HEK293 (cell line): ENCODE measurements around the gene NCOA7.

Source experiments
- CTCF ChIA-PET: fragments of 350-600 bp; formaldehyde crosslinking; extraction: SDS; loops from one replicate; lab custom pipeline; 2021; ENCODE audit warnings: antibody characterized with exemption; lab: Yijun Ruan, JAX
- POLR2A ChIA-PET: fragments of 300-600 bp; formaldehyde crosslinking; extraction: SDS; loops from one replicate; lab custom pipeline; 2020; ENCODE audit warnings: antibody characterized with exemption, inconsistent platforms; lab: Yijun Ruan, JAX
- H3K27ac ChIP-seq: fragments of 200-500 bp; sonication (Bioruptor generic); 2 replicates; pipeline ENCODE4 v1.5.1; 2014; ENCODE audit warnings: low read depth, low read length, control low read depth, inconsistent platforms; ENCODE audit errors: extremely low read depth
- H3K36me3 ChIP-seq, 2 experiments: fragments of 200-500 bp in 1 of 2; sonication (Bioruptor generic) in 1 of 2; 1 replicate in 1 of 2; 2 replicates in 1 of 2; pipeline ENCODE4 v1.5.1; 2014 to 2017; ENCODE audit warnings: inconsistent platforms in 2 of 2, low read length in 2 of 2; ENCODE audit not compliant: control insufficient read depth in 2 of 2, insufficient read depth in 1 of 2
- H3K4me1 ChIP-seq: fragments of 200-500 bp; sonication (Bioruptor generic); 2 replicates; pipeline ENCODE4 v1.5.1; 2014; ENCODE audit warnings: mild to moderate bottlenecking, low read length, inconsistent platforms; ENCODE audit not compliant: control insufficient read depth, insufficient read depth
- H3K4me3 ChIP-seq: 2 replicates; pipeline ENCODE4 v1.5.1; 2011; ENCODE audit warnings: low read depth, mild to moderate bottlenecking, control low read depth, low read length, moderate library complexity
- H3K9me3 ChIP-seq: fragments of 200-500 bp; sonication (Bioruptor generic); 2 replicates; pipeline ENCODE4 v1.5.1; 2014; ENCODE audit warnings: low read depth, low read length, inconsistent platforms; ENCODE audit not compliant: control insufficient read depth, insufficient read depth
- KLF1 ChIP-seq: fragments of 450-650 bp; formaldehyde crosslinking; IDR thresholded peaks from 2 replicates; pipeline ENCODE4 v1.5.1; 2016; ENCODE audit warnings: missing biosample characterization, missing genetic modification characterization
- KLF7 ChIP-seq: fragments of 450-650 bp; formaldehyde crosslinking; IDR thresholded peaks from 2 replicates; pipeline ENCODE4 v1.5.1; 2016; ENCODE audit warnings: missing biosample characterization, missing genetic modification characterization, borderline replicate concordance
- ZBTB17 ChIP-seq: fragments of 450-650 bp; formaldehyde crosslinking; IDR thresholded peaks from 2 replicates; pipeline ENCODE4 v1.5.1; 2016; ENCODE audit warnings: missing biosample characterization, missing genetic modification characterization
- ZBTB48 ChIP-seq: fragments of 450-650 bp; formaldehyde crosslinking; IDR thresholded peaks from 2 replicates; pipeline ENCODE4 v1.5.1; 2016; ENCODE audit warnings: missing biosample characterization, missing genetic modification characterization
- ZNF335 ChIP-seq: fragments of 450-650 bp; formaldehyde crosslinking; conservative IDR thresholded peaks from 2 replicates; pipeline ENCODE4 v1.5.1; 2016; ENCODE audit warnings: missing biosample characterization, missing genetic modification characterization
- ZNF416 ChIP-seq: fragments of 450-650 bp; formaldehyde crosslinking; IDR thresholded peaks from 2 replicates; pipeline ENCODE4 v1.5.1; 2016; ENCODE audit warnings: missing biosample characterization, missing genetic modification characterization
- ZNF660 ChIP-seq: fragments of 450-650 bp; IDR thresholded peaks from 2 replicates; pipeline ENCODE4 v1.5.1; 2018; ENCODE audit warnings: missing biosample characterization, mild to moderate bottlenecking, missing genetic modification characterization
- ZNF792 ChIP-seq: fragments of 450-650 bp; formaldehyde crosslinking; IDR thresholded peaks from 2 replicates; pipeline ENCODE4 v1.5.1; 2016; ENCODE audit warnings: missing biosample characterization, missing genetic modification characterization
- TF ChIP-seq, protein P1 (sequence below): fragments of 450-650 bp; formaldehyde crosslinking; IDR thresholded peaks from 2 replicates; pipeline ENCODE4 v1.5.1; 2016; ENCODE audit warnings: missing biosample characterization, missing genetic modification characterization
- TF ChIP-seq, protein P2 (sequence below): fragments of 450-650 bp; formaldehyde crosslinking; conservative IDR thresholded peaks from 2 replicates; pipeline ENCODE4 v1.5.1; 2016; ENCODE audit warnings: low read depth, missing biosample characterization, missing genetic modification characterization
- TF ChIP-seq, protein P3 (sequence below): fragments of 450-650 bp; formaldehyde crosslinking; IDR thresholded peaks from 2 replicates; pipeline ENCODE4 v1.5.1; 2016; ENCODE audit warnings: missing biosample characterization, missing genetic modification characterization
- TF ChIP-seq, protein P4 (sequence below): fragments of 450-650 bp; formaldehyde crosslinking; IDR thresholded peaks from 2 replicates; pipeline ENCODE4 v1.5.0; 2017; ENCODE audit warnings: missing biosample characterization, missing genetic modification characterization, borderline replicate concordance
- TF ChIP-seq, protein P5 (sequence below): fragments of 450-650 bp; formaldehyde crosslinking; IDR thresholded peaks from 2 replicates; pipeline ENCODE4 v1.5.1; 2016; ENCODE audit warnings: missing biosample characterization, missing genetic modification characterization, low read depth

The NCOA7 gene

DNA sequence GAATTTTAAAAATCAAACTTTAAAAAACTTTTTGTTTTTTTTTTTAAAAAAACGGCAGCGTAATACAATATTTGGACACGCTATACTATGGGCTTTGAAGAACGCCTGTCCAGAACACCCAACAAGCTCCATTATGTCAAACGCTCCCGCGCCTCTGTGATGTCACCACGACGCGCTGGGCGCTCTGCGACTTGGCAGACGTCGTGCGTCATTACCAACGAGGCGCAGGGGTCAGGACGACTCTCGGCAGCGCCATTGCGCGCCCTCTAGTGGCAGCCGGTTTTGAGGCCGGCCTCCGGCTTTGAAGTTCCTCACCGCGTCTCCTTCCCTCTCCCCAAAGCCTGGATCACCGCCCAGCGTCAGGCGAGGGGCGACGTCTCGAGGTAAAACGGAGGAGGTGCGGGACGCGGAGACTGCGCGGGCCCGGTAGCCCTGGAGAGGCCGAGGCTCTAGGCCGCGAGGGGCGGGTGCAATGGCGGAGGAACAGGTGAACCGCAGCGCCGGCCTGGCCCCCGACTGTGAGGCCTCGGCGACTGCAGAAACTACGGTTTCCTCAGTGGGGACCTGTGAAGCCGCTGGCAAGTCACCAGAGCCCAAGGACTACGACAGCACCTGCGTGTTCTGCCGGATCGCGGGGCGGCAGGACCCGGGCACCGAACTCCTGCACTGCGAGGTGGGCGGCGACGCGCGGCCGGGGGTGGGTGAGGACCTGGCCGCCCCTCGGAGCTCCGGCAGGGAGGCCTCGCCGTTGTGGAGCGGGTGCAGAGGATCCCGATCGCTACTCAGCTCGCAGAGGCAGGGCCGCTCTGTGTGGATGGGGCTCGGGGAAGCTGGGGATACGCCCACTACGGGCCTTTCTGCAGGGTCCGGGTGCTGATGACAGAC, 166.0 kb downstream of the NCOA7 start, which contains the start of gene HINT3 (continued):
- TF ChIP-seq, protein P1, sequence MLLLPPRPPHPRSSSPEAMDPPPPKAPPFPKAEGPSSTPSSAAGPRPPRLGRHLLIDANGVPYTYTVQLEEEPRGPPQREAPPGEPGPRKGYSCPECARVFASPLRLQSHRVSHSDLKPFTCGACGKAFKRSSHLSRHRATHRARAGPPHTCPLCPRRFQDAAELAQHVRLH (tag by site-specific recombination): peak; percentile 87

DNA sequence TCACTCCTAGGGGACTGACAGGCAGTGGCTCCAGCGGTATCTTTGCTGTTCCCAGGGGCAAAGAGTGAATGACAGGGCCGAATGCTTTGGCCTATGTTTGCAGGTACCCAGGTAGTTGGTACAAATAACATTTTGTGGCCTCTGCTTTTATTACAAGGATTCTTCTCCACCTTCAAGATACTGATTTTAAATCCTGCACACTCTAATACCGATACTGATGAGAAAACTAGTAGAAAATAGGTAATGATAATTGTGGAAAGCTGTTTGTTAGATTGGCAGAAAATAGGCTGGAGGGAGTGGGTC, 166.6 kb downstream of the NCOA7 start:
- POLR2A ChIA-PET: interaction anchor here (0.7 to 3.3 kb wide), 10 partner anchors 11 to 176 kb away, joined by 3 to 54 read pairs (median 8); partner anchors contain the start of genes NCOA7 and TRMT11
- no peaks in the 10 kb centered on the region for H3K9me3 ChIP-seq

DNA sequence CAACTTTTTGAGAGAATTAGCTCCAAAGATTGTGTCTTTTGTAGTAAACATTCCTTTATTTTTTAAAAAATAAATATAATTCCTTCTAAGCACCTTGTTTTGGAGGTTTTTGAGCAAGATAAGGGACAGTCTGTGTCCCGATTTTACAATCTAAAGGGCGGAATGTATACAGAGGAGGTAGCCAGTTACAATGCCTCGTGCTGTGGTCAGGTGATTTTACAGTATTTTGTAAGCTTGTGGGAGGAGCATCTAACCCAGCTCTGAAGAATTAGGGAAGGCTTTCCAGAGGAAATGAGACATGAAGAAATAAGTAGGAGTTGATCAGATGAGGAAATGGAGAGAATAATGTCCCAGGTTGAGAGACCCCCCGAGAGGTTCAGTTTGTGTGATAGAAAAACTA, 167.1 kb downstream of the NCOA7 start:
- TF ChIP-seq, protein P2, sequence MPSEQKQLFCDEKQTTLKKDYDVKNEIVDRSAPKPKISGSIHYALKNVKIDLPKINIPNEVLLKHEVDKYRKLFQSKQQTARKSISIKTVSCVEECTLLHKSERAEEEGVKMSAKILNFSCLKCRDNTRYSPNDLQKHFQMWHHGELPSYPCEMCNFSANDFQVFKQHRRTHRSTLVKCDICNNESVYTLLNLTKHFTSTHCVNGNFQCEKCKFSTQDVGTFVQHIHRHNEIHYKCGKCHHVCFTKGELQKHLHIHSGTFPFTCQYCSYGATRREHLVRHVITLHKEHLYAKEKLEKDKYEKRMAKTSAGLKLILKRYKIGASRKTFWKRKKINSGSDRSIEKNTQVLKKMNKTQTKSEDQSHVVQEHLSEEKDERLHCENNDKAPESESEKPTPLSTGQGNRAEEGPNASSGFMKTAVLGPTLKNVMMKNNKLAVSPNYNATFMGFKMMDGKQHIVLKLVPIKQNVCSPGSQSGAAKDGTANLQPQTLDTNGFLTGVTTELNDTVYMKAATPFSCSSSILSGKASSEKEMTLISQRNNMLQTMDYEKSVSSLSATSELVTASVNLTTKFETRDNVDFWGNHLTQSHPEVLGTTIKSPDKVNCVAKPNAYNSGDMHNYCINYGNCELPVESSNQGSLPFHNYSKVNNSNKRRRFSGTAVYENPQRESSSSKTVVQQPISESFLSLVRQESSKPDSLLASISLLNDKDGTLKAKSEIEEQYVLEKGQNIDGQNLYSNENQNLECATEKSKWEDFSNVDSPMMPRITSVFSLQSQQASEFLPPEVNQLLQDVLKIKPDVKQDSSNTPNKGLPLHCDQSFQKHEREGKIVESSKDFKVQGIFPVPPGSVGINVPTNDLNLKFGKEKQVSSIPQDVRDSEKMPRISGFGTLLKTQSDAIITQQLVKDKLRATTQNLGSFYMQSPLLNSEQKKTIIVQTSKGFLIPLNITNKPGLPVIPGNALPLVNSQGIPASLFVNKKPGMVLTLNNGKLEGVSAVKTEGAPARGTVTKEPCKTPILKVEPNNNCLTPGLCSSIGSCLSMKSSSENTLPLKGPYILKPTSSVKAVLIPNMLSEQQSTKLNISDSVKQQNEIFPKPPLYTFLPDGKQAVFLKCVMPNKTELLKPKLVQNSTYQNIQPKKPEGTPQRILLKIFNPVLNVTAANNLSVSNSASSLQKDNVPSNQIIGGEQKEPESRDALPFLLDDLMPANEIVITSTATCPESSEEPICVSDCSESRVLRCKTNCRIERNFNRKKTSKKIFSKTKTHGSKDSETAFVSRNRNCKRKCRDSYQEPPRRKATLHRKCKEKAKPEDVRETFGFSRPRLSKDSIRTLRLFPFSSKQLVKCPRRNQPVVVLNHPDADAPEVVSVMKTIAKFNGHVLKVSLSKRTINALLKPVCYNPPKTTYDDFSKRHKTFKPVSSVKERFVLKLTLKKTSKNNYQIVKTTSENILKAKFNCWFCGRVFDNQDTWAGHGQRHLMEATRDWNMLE: 0 out of 2 replicates have a peak, but pooled peaks have one; percentile 11
- TF ChIP-seq, protein P3, sequence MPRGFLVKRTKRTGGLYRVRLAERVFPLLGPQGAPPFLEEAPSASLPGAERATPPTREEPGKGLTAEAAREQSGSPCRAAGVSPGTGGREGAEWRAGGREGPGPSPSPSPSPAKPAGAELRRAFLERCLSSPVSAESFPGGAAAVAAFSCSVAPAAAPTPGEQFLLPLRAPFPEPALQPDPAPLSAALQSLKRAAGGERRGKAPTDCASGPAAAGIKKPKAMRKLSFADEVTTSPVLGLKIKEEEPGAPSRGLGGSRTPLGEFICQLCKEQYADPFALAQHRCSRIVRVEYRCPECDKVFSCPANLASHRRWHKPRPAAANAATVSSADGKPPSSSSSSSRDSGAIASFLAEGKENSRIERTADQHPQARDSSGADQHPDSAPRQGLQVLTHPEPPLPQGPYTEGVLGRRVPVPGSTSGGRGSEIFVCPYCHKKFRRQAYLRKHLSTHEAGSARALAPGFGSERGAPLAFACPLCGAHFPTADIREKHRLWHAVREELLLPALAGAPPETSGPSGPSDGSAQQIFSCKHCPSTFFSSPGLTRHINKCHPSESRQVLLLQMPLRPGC (tag by site-specific recombination): no peak
- TF ChIP-seq ZNF792 (tag by site-specific recombination): no peak
- 0 out of 2 replicates have a peak, but pooled peaks have one; percentile 26 for TF ChIP-seq ZNF660 (tag by site-specific recombination)
- TF ChIP-seq, protein P4, sequence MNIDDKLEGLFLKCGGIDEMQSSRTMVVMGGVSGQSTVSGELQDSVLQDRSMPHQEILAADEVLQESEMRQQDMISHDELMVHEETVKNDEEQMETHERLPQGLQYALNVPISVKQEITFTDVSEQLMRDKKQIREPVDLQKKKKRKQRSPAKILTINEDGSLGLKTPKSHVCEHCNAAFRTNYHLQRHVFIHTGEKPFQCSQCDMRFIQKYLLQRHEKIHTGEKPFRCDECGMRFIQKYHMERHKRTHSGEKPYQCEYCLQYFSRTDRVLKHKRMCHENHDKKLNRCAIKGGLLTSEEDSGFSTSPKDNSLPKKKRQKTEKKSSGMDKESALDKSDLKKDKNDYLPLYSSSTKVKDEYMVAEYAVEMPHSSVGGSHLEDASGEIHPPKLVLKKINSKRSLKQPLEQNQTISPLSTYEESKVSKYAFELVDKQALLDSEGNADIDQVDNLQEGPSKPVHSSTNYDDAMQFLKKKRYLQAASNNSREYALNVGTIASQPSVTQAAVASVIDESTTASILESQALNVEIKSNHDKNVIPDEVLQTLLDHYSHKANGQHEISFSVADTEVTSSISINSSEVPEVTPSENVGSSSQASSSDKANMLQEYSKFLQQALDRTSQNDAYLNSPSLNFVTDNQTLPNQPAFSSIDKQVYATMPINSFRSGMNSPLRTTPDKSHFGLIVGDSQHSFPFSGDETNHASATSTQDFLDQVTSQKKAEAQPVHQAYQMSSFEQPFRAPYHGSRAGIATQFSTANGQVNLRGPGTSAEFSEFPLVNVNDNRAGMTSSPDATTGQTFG (tag by site-specific recombination): no peak
- Histone ChIP-seq H3K4me3 (peak overlapping the region; percentile 83), H3K9me3 (no peaks in the 10 kb centered on the region), H3K4me1 (no peaks in the 10 kb centered on the region), H3K27ac (no peak overlapping the region), H3K36me3 (peaks cover 0 to 13% of the 10 kb centered on the region in 2 experiments; a peak in 1 of 3 replicates)
- POLR2A ChIA-PET: interaction anchor here (0.7 to 3.3 kb wide), 8 partner anchors 11 to 177 kb away, joined by 3 to 54 read pairs (median 14); partner anchors contain the start of genes NCOA7 and TRMT11
- CTCF ChIA-PET: interaction anchor here (0.7 to 4.3 kb wide), 22 partner anchors 11 to 271 kb away, joined by 3 to 62 read pairs (median 6); partner anchors contain the start of genes NCOA7 and TRMT11

More for the DNA sequence above, 166.6 kb downstream of the NCOA7 start:
- CTCF ChIA-PET: interaction anchor here (0.5 to 4.3 kb wide), 29 partner anchors 10 to 628 kb away, joined by 3 to 62 read pairs (median 5); partner anchors contain the start of genes NCOA7 and TRMT11
- H3K4me3 ChIP-seq: peak overlapping the region; percentile 83
- 0 out of 2 replicates have a peak, but pooled peaks have one; percentile 79 for TF ChIP-seq ZNF416 (tag by site-specific recombination)
- TF ChIP-seq KLF7 (tag by site-specific recombination): 0 out of 2 replicates have a peak, but pooled peaks have one; percentile 1
- no peak for TF ChIP-seq ZNF335
- peak; percentile 43; the same call in 1 of the 2 replicates for TF ChIP-seq ZBTB17
- TF ChIP-seq KLF1 (tag by site-specific recombination): no peak
- TF ChIP-seq ZBTB48: peak; percentile 0; the same call in 1 of the 2 replicates
- TF ChIP-seq, protein P5, sequence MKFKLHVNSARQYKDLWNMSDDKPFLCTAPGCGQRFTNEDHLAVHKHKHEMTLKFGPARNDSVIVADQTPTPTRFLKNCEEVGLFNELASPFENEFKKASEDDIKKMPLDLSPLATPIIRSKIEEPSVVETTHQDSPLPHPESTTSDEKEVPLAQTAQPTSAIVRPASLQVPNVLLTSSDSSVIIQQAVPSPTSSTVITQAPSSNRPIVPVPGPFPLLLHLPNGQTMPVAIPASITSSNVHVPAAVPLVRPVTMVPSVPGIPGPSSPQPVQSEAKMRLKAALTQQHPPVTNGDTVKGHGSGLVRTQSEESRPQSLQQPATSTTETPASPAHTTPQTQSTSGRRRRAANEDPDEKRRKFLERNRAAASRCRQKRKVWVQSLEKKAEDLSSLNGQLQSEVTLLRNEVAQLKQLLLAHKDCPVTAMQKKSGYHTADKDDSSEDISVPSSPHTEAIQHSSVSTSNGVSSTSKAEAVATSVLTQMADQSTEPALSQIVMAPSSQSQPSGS (tag by site-specific recombination): no peak
- TF ChIP-seq, all 188 proteins: peak for 4
- H3K27ac ChIP-seq: peak overlapping the region; percentile 94
- H3K36me3 ChIP-seq: peaks cover 0 to 13% of the 10 kb centered on the region in 2 experiments; a peak in 1 of 3 replicates
- H3K4me1 ChIP-seq: no peaks in the 10 kb centered on the region
